K562 (cell line): ENCODE measurements around the gene SLAIN1. TPM values are rescaled to one million over a fixed set of nuclear protein-coding genes. Genes with fewer than 3 reads are reported as not detected.

Experiments
- ATAC-seq: fragments of 200-7000 bp; cut with Tn5 transposase; 3 replicates; pipeline ENCODE4 v1.9.1; 2020; ENCODE audit warnings: moderate library complexity
- BruUV-seq: library from RNA; stranded (reverse); fragments of 400-500 nt; replicated peaks from 2 replicates; lab custom pipeline; 2021; lab: Mats Ljungman, UMichigan
- CTCF ChIA-PET: fragments of 300-600 bp; formaldehyde crosslinking; extraction: SDS; loops from one replicate; lab custom pipeline; 2021; ENCODE audit warnings: low intra/inter-chr PET ratio; lab: Yijun Ruan, JAX
- POLR2A ChIA-PET: fragments of 300-600, 350-650 bp; sonication (Branson Sonifier 250); formaldehyde crosslinking; extraction: SDS; loops from one replicate; lab custom pipeline; 2021; ENCODE audit warnings: antibody characterized with exemption, inconsistent platforms; lab: Yijun Ruan, JAX
- DNase-seq, 4 experiments: peaks; one replicate each; pipeline versions ENCODE4 v3.0.0 to v3.0.0-alpha.2; 2011 to 2018; ENCODE audit warnings: low spot score in 3 of 4, mixed read lengths in 3 of 4; ENCODE audit errors: extremely low read depth in 1 of 4
- FAIRE-seq: peaks from 2 replicates; lab custom pipeline; 2011; peaks lifted over from hg19 to GRCh38; lab: Jason Lieb, UNC
- H2AFZ ChIP-seq: 2 replicates; pipeline ENCODE4 v1.6.0; 2011; ENCODE audit warnings: low read depth, low read length, control low read depth, inconsistent platforms
- H3K27ac ChIP-seq: fragments of 200-600 bp; 3 replicates; pipeline ENCODE4 v1.8.0; 2011; ENCODE audit warnings: low read depth, mild to moderate bottlenecking, control low read depth, inconsistent platforms, low read length, moderate library complexity, mixed read lengths; ENCODE audit errors: extremely low read depth
- H3K27me3 ChIP-seq, 2 experiments: fragments of 300-600 bp in 1 of 2; 2 replicates in 1 of 2; 3 replicates in 1 of 2; pipeline versions ENCODE4 v1.6.0 to v1.8.0; 2011; ENCODE audit warnings: inconsistent platforms in 2 of 2, low read length in 2 of 2, mild to moderate bottlenecking in 1 of 2, mixed read lengths in 1 of 2, moderate library complexity in 1 of 2; ENCODE audit not compliant: control insufficient read depth in 2 of 2, insufficient read depth in 2 of 2
- H3K36me3 ChIP-seq: fragments of 300-600 bp; 3 replicates; pipeline ENCODE4 v1.8.0; 2011; ENCODE audit warnings: mild to moderate bottlenecking, low read length, inconsistent platforms; ENCODE audit not compliant: control insufficient read depth, insufficient read depth
- H3K4me1 ChIP-seq, 2 experiments: fragments of 200-600 bp in 1 of 2; replicated peaks in 1 of 2; 2 replicates in 1 of 2; 3 replicates in 1 of 2; pipeline versions ENCODE4 v1.5.1 to v1.8.0; 2011; ENCODE audit warnings: inconsistent platforms in 2 of 2, low read length in 2 of 2, mild to moderate bottlenecking in 1 of 2, mixed read lengths in 1 of 2, moderate library complexity in 1 of 2; ENCODE audit not compliant: control insufficient read depth in 2 of 2, insufficient read depth in 2 of 2
- H3K4me2 ChIP-seq: 2 replicates; pipeline ENCODE4 v1.6.1; 2011; ENCODE audit warnings: low read length, control low read depth, inconsistent platforms, mixed read lengths; ENCODE audit not compliant: insufficient read depth
- H3K4me3 ChIP-seq: fragments of 200-600 bp; sonication (generic), shearing (Covaris generic); 2 replicates; pipeline ENCODE4 v1.5.1; 2016; ENCODE audit warnings: control low read depth, inconsistent platforms
- H3K79me2 ChIP-seq: fragments of 200-600 bp; 3 replicates; pipeline ENCODE4 v1.8.0; 2011; ENCODE audit warnings: low read length, inconsistent platforms; ENCODE audit not compliant: control insufficient read depth, insufficient read depth
- H3K9ac ChIP-seq, 2 experiments: 2 replicates each; pipeline versions ENCODE4 v1.6.0 to v1.6.1; 2011; ENCODE audit warnings: low read depth in 2 of 2, low read length in 2 of 2, control low read depth in 1 of 2, inconsistent platforms in 1 of 2, mild to moderate bottlenecking in 1 of 2, mixed read lengths in 1 of 2; ENCODE audit not compliant: insufficient read depth in 1 of 2
- H3K9me1 ChIP-seq: one replicate; pipeline ENCODE4 v1.6.0; 2011; ENCODE audit warnings: inconsistent platforms, mild to moderate bottlenecking, low read length, moderate library complexity; ENCODE audit not compliant: control insufficient read depth, insufficient read depth
- H3K9me3 ChIP-seq: replicated peaks from 2 replicates; pipeline ENCODE4 v1.5.1; 2011; ENCODE audit warnings: low read depth, low read length, inconsistent platforms; ENCODE audit not compliant: control insufficient read depth, insufficient read depth
- H4K20me1 ChIP-seq: replicated peaks from 2 replicates; pipeline ENCODE4 v1.6.1; 2011; ENCODE audit warnings: low read length, inconsistent platforms, mixed read lengths; ENCODE audit not compliant: control insufficient read depth, insufficient read depth
- CEBPZ ChIP-seq: fragments of 150-350 bp; IDR thresholded peaks from 2 replicates; pipeline ENCODE4 v1.6.1; 2014; ENCODE audit warnings: low read depth, mild to moderate bottlenecking, low read length, borderline replicate concordance
- LCOR ChIP-seq: sonication (generic); formaldehyde crosslinking; IDR thresholded peaks from 2 replicates; pipeline ENCODE4 v1.8.0; 2022; ENCODE audit warnings: mild to moderate bottlenecking, missing genetic modification reagents
- MCM2 ChIP-seq: fragments of 450-650 bp; IDR thresholded peaks from 2 replicates; pipeline ENCODE4 v1.6.1; 2017; ENCODE audit warnings: low read depth, mild to moderate bottlenecking
- POLR3G ChIP-seq: IDR thresholded peaks from 2 replicates; pipeline ENCODE4 v1.6.1; 2011; ENCODE audit not compliant: insufficient read length, insufficient replicate concordance; ENCODE audit errors: extremely low read depth
- RBM22 ChIP-seq: fragments of 200-400 bp; formaldehyde crosslinking; IDR thresholded peaks from 2 replicates; pipeline ENCODE4 v1.6.1; 2018; ENCODE audit warnings: low read length, low read depth; ENCODE audit not compliant: poor library complexity, severe bottlenecking
- SMAD4 ChIP-seq: fragments of 250-450 bp; sonication (Bioruptor Pico); conservative IDR thresholded peaks from 2 replicates; pipeline ENCODE4 v1.8.0; 2021; ENCODE audit warnings: inconsistent platforms, mild to moderate bottlenecking, moderate library complexity
- ZBTB43 ChIP-seq: sonication (generic); formaldehyde crosslinking; IDR thresholded peaks from 2 replicates; pipeline ENCODE4 v1.8.0; 2023; ENCODE audit warnings: mild to moderate bottlenecking, missing genetic modification reagents
- WGBS: fragments of 100-300 bp; shearing (Covaris generic); methylation state at CpG from one replicate; pipeline ENCODE4 v1.1.6; 2016; ENCODE audit warnings: low coverage, mixed read lengths; ENCODE audit not compliant: insufficient coverage; ENCODE audit errors: missing lambda C conversion rate; 5-methylcytosine and 5-hydroxymethylcytosine counted together
- in situ Hi-C: fragments of 300-500 bp; cut with MboI; formaldehyde crosslinking; loops from 4 replicates; pipeline ENCODE4 v1.15.0; 2018; ENCODE audit warnings: inconsistent platforms, mixed read lengths
- intact Hi-C: fragments of 100-400 bp; cut with micrococcal nuclease; formaldehyde crosslinking; loops from 2 replicates; pipeline ENCODE4 v1.14.2; 2022
- polyA plus RNA-seq, 8 experiments: library from polyadenylated mRNA; depleted of rRNA in 4 of 8; stranded (reverse) in 5 of 8; unstranded in 3 of 8; fragments of >200 nt; fragmentation: Nextera tagmentation in 2 of 8; fragmentation: Illumina TruSeq in 1 of 8; extraction: Ambion mirVana in 2 of 8; extraction: Trizol in 1 of 8; gene quantifications; 2 replicates each; pipeline versions ENCODE4 v1.2.1 to v1.2.3, GENCODE V29; 2011 to 2014; ENCODE audit warnings: inconsistent platforms in 1 of 8, missing spikeins in 1 of 8
- total RNA-seq, 7 experiments: library from RNA; depleted of rRNA in 6 of 7; stranded (reverse); fragments of >200 nt in 6 of 7; fragmentation: Illumina TruSeq in 2 of 7; extraction: Trizol in 2 of 7; gene quantifications; 2 replicates each; pipeline versions ENCODE4 v1.2.1 to v1.2.3, GENCODE V29; 2011 to 2021; ENCODE audit warnings: low replicate concordance in 1 of 7
- TF ChIP-seq, protein P1 (sequence below): fragments of 200-800 bp; sonication (Bioruptor generic); IDR thresholded peaks from 2 replicates; pipeline ENCODE4 v1.6.1; 2016; ENCODE audit warnings: missing genetic modification characterization, missing compliant biosample characterization
- TF ChIP-seq, protein P2 (sequence below): fragments of 450-650 bp; formaldehyde crosslinking; IDR thresholded peaks from 2 replicates; pipeline ENCODE4 v1.4.0; 2022; ENCODE audit warnings: missing genetic modification characterization

The SLAIN1 gene
- total and polyA plus RNA-seq, 9 of the 15 experiments (the other 6 are each of a cell fraction or from before 2014, with no cell fraction given), result 0.07 to 0.40 (median 0.10) TPM; not detected in 3

DNA sequence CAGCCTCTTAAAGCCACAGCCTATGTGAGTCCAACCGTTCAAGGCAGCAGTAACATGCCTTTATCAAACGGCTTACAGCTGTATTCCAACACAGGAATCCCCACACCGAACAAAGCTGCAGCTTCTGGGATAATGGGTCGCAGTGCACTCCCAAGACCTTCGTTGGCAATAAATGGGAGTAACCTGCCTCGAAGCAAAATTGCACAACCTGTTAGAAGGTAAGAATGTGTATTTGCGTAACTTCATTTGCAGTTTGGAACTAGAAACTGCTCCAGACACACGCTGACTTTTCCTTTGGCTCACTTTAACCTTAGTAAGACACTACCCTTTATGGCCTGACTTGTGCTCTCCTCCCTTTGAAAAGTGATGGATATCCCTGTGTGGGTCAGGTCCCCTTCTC is 63.4 kb downstream of the SLAIN1 start:
- 0% methylated on average over 5 of the region's 8 CpGs for WGBS
- ATAC-seq (no peak), DNase-seq (no peak), FAIRE-seq (no peak)
- no peaks in the 10 kb centered on the region for H4K20me1 ChIP-seq
- H3K27me3 ChIP-seq, result no peaks in the 10 kb centered on the region
- intact Hi-C loops (no loop called here), in situ Hi-C loops (no loop called here)
- ChIA-PET POLR2A (interaction anchor here (0.6 kb wide), 1 partner anchor 1422 kb away, joined by 4 read pairs; no protein-coding TSS in a partner anchor), CTCF (no interaction called here)
- no peak overlapping the region for H3K4me3 ChIP-seq
- no peak overlapping the region for H3K4me2 ChIP-seq
- no peaks in the 10 kb centered on the region for H3K4me1 ChIP-seq
- H3K79me2 ChIP-seq, result no peaks in the 10 kb centered on the region
- no peaks in the 10 kb centered on the region for H3K36me3 ChIP-seq
- H3K9me3 ChIP-seq, result no peaks in the 10 kb centered on the region
- BruUV-seq, result no TSS peak
- H2AFZ ChIP-seq, result no peak overlapping the region
- no peak overlapping the region for H3K27ac ChIP-seq
- no peak overlapping the region for H3K9ac ChIP-seq
- no peaks in the 10 kb centered on the region for H3K9me1 ChIP-seq
- TF ChIP-seq SMAD4 (CRISPR knock-in tag) (no peak), POLR3G (no peak), ZBTB43 (CRISPR knock-in tag) (no peak), LCOR (no peak), MCM2 (no peak), CEBPZ (no peak), RBM22 (no peak)
- TF ChIP-seq, protein P1, sequence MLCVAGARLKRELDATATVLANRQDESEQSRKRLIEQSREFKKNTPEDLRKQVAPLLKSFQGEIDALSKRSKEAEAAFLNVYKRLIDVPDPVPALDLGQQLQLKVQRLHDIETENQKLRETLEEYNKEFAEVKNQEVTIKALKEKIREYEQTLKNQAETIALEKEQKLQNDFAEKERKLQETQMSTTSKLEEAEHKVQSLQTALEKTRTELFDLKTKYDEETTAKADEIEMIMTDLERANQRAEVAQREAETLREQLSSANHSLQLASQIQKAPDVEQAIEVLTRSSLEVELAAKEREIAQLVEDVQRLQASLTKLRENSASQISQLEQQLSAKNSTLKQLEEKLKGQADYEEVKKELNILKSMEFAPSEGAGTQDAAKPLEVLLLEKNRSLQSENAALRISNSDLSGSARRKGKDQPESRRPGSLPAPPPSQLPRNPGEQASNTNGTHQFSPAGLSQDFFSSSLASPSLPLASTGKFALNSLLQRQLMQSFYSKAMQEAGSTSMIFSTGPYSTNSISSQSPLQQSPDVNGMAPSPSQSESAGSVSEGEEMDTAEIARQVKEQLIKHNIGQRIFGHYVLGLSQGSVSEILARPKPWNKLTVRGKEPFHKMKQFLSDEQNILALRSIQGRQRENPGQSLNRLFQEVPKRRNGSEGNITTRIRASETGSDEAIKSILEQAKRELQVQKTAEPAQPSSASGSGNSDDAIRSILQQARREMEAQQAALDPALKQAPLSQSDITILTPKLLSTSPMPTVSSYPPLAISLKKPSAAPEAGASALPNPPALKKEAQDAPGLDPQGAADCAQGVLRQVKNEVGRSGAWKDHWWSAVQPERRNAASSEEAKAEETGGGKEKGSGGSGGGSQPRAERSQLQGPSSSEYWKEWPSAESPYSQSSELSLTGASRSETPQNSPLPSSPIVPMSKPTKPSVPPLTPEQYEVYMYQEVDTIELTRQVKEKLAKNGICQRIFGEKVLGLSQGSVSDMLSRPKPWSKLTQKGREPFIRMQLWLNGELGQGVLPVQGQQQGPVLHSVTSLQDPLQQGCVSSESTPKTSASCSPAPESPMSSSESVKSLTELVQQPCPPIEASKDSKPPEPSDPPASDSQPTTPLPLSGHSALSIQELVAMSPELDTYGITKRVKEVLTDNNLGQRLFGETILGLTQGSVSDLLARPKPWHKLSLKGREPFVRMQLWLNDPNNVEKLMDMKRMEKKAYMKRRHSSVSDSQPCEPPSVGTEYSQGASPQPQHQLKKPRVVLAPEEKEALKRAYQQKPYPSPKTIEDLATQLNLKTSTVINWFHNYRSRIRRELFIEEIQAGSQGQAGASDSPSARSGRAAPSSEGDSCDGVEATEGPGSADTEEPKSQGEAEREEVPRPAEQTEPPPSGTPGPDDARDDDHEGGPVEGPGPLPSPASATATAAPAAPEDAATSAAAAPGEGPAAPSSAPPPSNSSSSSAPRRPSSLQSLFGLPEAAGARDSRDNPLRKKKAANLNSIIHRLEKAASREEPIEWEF (CRISPR knock-in tag), result no peak
- TF ChIP-seq, protein P2, sequence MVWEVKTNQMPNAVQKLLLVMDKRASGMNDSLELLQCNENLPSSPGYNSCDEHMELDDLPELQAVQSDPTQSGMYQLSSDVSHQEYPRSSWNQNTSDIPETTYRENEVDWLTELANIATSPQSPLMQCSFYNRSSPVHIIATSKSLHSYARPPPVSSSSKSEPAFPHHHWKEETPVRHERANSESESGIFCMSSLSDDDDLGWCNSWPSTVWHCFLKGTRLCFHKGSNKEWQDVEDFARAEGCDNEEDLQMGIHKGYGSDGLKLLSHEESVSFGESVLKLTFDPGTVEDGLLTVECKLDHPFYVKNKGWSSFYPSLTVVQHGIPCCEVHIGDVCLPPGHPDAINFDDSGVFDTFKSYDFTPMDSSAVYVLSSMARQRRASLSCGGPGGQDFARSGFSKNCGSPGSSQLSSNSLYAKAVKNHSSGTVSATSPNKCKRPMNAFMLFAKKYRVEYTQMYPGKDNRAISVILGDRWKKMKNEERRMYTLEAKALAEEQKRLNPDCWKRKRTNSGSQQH (CRISPR knock-in tag), result no peak
